SU-DHL-6 (cell line): Measurements from ENCODE around the gene ZNF488.

Experiments
- H2AFZ ChIP-seq: fragments of 200-600 bp; sonication (generic); 2 replicates; pipeline ENCODE4 v1.6.1; 2014; ENCODE audit warnings: low read depth, mild to moderate bottlenecking, moderate library complexity, mixed read lengths, antibody characterized with exemption, low read length; ENCODE audit not compliant: severe bottlenecking
- H3F3A ChIP-seq: fragments of 200-600 bp; shearing (Covaris generic); 2 replicates; pipeline ENCODE4 v1.6.0; 2016; ENCODE audit warnings: antibody characterized with exemption, mild to moderate bottlenecking; ENCODE audit not compliant: insufficient read depth
- H3K27ac ChIP-seq: fragments of 200-600 bp; sonication (generic); 2 replicates; pipeline ENCODE4 v1.5.1; 2016; ENCODE audit warnings: low read depth, mild to moderate bottlenecking, low read length, moderate library complexity, mixed read lengths
- H3K27me3 ChIP-seq: fragments of 200-600 bp; sonication (generic), shearing (Covaris generic); 2 replicates; pipeline ENCODE4 v1.6.0; 2014; ENCODE audit warnings: mild to moderate bottlenecking, low read length
- H3K36me3 ChIP-seq: fragments of 200-600 bp; sonication (generic); 2 replicates; pipeline ENCODE4 v1.6.1; 2014; ENCODE audit warnings: mild to moderate bottlenecking, low read length, mixed read lengths
- H3K4me2 ChIP-seq: fragments of 300-600, 200-600 bp; shearing (Covaris generic), sonication (generic); 2 replicates; pipeline ENCODE4 v1.6.0; 2014; ENCODE audit warnings: low read length, low read depth, mild to moderate bottlenecking; ENCODE audit not compliant: poor library complexity, severe bottlenecking
- H3K4me3 ChIP-seq: fragments of 200-600 bp; sonication (generic); 2 replicates; pipeline ENCODE4 v1.5.1; 2014; ENCODE audit warnings: antibody characterized with exemption, low read length, mild to moderate bottlenecking, mixed read lengths; ENCODE audit not compliant: insufficient read depth, poor library complexity, severe bottlenecking
- H3K79me2 ChIP-seq: fragments of 200-600 bp; sonication (generic); 2 replicates; pipeline ENCODE4 v1.6.1; 2014; ENCODE audit warnings: mild to moderate bottlenecking, low read length, moderate library complexity; ENCODE audit not compliant: insufficient read depth
- H3K9ac ChIP-seq: fragments of 200-600 bp; sonication (generic); 2 replicates; pipeline ENCODE4 v1.7.0; 2014; ENCODE audit warnings: mild to moderate bottlenecking, low read length
- H3K9me2 ChIP-seq: fragments of 200-600 bp; sonication (generic); replicated peaks from 2 replicates; pipeline ENCODE4 v1.6.1; 2014; ENCODE audit warnings: low read length; ENCODE audit not compliant: insufficient read depth
- H3K9me3 ChIP-seq: fragments of 200-600 bp; sonication (generic); 2 replicates; pipeline ENCODE4 v1.6.1; 2014; ENCODE audit warnings: low read length, mixed read lengths; ENCODE audit not compliant: insufficient read depth
- H4K20me1 ChIP-seq: fragments of 200-600 bp; sonication (generic); 2 replicates; pipeline ENCODE4 v1.6.1; 2014; ENCODE audit warnings: low read depth, mild to moderate bottlenecking, antibody characterized with exemption, low read length, moderate library complexity, mixed read lengths
- EZH2phosphoT487 ChIP-seq: fragments of 200-600 bp; sonication (generic), shearing (Covaris generic); conservative IDR thresholded peaks from 2 replicates; pipeline ENCODE4 v1.6.1; 2018; ENCODE audit warnings: mild to moderate bottlenecking, antibody characterized with exemption, low read length, moderate library complexity, mixed read lengths
- TF ChIP-seq, protein P1 (sequence below): fragments of 200-600 bp; sonication (generic); IDR thresholded peaks from one replicate; pipeline ENCODE4 v1.5.1; 2017; ENCODE audit warnings: antibody characterized with exemption, mild to moderate bottlenecking, low read length, moderate library complexity; ENCODE audit not compliant: insufficient read depth, poor library complexity, severe bottlenecking

Gene ZNF488

GRCh38 chr10:47366181-47366631, 17.9 kb downstream of the ZNF488 start:
- TF ChIP-seq, protein P1, sequence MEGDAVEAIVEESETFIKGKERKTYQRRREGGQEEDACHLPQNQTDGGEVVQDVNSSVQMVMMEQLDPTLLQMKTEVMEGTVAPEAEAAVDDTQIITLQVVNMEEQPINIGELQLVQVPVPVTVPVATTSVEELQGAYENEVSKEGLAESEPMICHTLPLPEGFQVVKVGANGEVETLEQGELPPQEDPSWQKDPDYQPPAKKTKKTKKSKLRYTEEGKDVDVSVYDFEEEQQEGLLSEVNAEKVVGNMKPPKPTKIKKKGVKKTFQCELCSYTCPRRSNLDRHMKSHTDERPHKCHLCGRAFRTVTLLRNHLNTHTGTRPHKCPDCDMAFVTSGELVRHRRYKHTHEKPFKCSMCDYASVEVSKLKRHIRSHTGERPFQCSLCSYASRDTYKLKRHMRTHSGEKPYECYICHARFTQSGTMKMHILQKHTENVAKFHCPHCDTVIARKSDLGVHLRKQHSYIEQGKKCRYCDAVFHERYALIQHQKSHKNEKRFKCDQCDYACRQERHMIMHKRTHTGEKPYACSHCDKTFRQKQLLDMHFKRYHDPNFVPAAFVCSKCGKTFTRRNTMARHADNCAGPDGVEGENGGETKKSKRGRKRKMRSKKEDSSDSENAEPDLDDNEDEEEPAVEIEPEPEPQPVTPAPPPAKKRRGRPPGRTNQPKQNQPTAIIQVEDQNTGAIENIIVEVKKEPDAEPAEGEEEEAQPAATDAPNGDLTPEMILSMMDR: no peak
- no peak for TF ChIP-seq EZH2phosphoT487
- Histone ChIP-seq H3F3A (no peaks in the 10 kb centered on the region), H3K9ac (no peak overlapping the region), H3K27ac (no peak overlapping the region), H3K79me2 (no peaks in the 10 kb centered on the region), H2AFZ (no peak overlapping the region), H3K4me2 (no peak overlapping the region), H3K9me3 (no peaks in the 10 kb centered on the region), H4K20me1 (no peaks in the 10 kb centered on the region), H3K4me3 (no peak overlapping the region), H3K27me3 (no peaks in the 10 kb centered on the region), H3K9me2 (no peaks in the 10 kb centered on the region), H3K36me3 (no peaks in the 10 kb centered on the region)

DNA sequence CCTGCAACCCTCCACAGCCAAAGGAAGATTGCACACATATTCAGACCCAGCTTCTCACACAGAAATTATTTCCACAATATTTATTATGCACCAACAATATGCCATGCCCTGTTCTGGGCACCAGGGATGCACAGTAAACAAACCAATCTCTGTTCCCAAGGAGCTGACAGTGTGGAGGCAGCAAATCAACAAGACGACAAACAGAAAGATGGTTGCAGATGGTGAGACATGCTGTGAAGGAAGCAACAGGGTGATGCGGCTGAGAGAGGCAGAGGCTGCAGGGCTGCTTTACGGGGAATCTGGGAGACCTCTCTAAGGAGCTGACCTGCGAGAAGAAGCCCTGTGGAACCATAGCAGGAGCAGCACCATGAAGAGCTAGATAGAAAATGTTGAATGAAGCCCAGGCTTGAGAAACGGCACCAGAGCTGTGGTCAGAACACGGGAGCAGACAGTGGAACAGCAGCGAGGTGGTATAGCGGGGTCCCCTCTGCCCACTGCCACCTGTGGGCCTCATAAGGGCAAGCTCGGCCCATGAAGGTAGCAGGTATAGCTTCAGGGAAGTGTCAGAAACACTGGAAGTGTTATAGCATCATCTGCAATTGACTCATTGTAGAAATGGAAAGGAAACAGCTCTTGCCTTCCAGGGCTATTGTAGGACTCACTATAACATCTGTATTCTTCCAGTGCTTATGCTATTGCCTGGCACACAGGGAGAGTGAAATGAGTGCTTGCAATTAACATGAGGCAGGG, 18.5 kb downstream of the ZNF488 start:
- Histone ChIP-seq H3K36me3 (no peaks in the 10 kb centered on the region), H3K9me3 (no peaks in the 10 kb centered on the region), H3K27me3 (no peaks in the 10 kb centered on the region), H3F3A (no peaks in the 10 kb centered on the region), H3K4me3 (no peak overlapping the region), H3K79me2 (no peaks in the 10 kb centered on the region), H4K20me1 (no peaks in the 10 kb centered on the region), H3K9ac (no peak overlapping the region), H3K27ac (no peak overlapping the region), H3K9me2 (no peaks in the 10 kb centered on the region), H2AFZ (no peak overlapping the region), H3K4me2 (no peak overlapping the region)
- TF ChIP-seq EZH2phosphoT487: no peak
- TF ChIP-seq, protein P1: no peak

GRCh38 chr10:47364911-47365310, 19.2 kb downstream of the ZNF488 start:
- Histone ChIP-seq H3K9me2 (no peaks in the 10 kb centered on the region), H3K4me2 (no peak overlapping the region), H3K9me3 (no peaks in the 10 kb centered on the region), H3K9ac (no peak overlapping the region), H3K36me3 (no peaks in the 10 kb centered on the region), H4K20me1 (no peaks in the 10 kb centered on the region), H3K79me2 (no peaks in the 10 kb centered on the region), H3F3A (no peaks in the 10 kb centered on the region), H2AFZ (no peak overlapping the region), H3K27me3 (no peaks in the 10 kb centered on the region), H3K27ac (no peak overlapping the region), H3K4me3 (no peak overlapping the region)
- TF ChIP-seq, protein P1: no peak
